ENCODE results near the gene LRRK1.

LRRK1 gene

DNA sequence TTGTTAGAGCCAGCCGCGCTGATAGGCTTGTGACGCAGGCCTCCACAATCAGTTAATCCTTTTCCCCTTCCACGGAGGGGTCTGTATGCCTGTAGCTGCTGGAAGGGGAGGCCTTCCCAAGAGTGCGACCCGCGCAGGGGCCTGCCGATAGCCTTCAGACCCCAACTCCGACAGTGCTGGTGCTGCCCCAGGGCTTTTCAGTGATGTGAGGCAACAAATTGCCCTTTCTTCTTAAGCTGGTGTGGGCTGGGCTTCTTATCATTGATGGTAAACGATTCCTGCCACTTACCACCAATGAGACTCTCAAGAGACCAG is 189.3 kb downstream of the LRRK1 start:
- Histone ChIP-seq H4K91ac (ENCODE audit: low read length) (no peak overlapping the region), H3K14ac (ENCODE audit: low read length in 2 of 2) (no peak overlapping the region), H3K9me3 (ENCODE audit: control insufficient read depth, low read length) (no peaks in the 10 kb centered on the region), H4K8ac (ENCODE audit: low read length) (no peak overlapping the region), H3K23ac (ENCODE audit: low read length in 2 of 2) (no peak overlapping the region), H2BK120ac (ENCODE audit: low read depth, low read length) (no peak overlapping the region), H3K4me1 (ENCODE audit: control insufficient read depth, insufficient read depth, low read depth, low read length) (peaks cover 18% of the 10 kb centered on the region), H3K4ac (ENCODE audit: low read depth in 1 of 2, low read length in 2 of 2) (no peak overlapping the region), H3K4me2 (ENCODE audit: low read length, poor library complexity, severe bottlenecking) (no peak overlapping the region), H3K4me3 (ENCODE audit: insufficient read depth in 1 of 2, low read depth in 1 of 2, low read length in 2 of 2) (no peak overlapping the region), H2AFZ (ENCODE audit: low read depth, low read length) (no peak overlapping the region), H2AK5ac (ENCODE audit: low read length, severe bottlenecking) (no peak overlapping the region), H2BK15ac (ENCODE audit: low read depth, poor library complexity, severe bottlenecking) (no peak overlapping the region), H3K27ac (ENCODE audit: low read length, poor library complexity, severe bottlenecking) (no peak overlapping the region), H2BK5ac (ENCODE audit: low read depth, low read length, poor library complexity, severe bottlenecking) (no peak overlapping the region), H3K18ac (ENCODE audit: low read depth in 1 of 2, low read length in 2 of 2) (no peak overlapping the region), H3K9ac (ENCODE audit: low read length) (no peak overlapping the region), H3K27me3 (ENCODE audit: control insufficient read depth in 1 of 2, insufficient read depth in 1 of 2, low read length in 2 of 2) (no peaks in the 10 kb centered on the region), H3K36me3 (ENCODE audit: control insufficient read depth in 1 of 2, insufficient read depth in 2 of 2, low read depth in 1 of 2, low read length in 2 of 2) (no peaks in the 10 kb centered on the region), H3K79me1 (replicated peaks; ENCODE audit: low read length, poor library complexity, severe bottlenecking) (no peaks in the 10 kb centered on the region), H2BK12ac (ENCODE audit: low read length in 2 of 2) (peak overlapping the region in 1 of 2 experiments; percentile 32)
- 93% methylated on average over 10 of the region's 10 CpGs for WGBS
- no peak for DNase-seq

DNA sequence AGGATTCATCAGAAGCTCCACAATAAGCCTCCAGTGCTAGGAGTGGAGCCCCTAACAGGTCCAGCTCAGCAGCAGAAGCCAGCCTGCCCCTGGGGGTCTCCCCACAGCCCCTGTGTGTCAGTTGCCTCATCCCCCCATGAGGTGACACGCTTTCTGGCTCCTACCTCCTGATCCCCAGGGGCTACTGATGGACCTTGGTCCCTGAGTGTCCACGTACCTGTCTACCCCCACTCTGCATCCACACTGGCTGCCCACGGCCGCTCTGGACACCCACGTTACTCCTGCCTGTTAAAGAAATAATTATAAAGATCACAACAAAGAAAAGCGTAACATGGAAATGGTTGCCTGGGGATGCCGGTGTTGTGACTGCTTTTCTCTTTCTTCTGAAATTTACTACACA is 189.6 kb downstream of the LRRK1 start:
- H3K4ac ChIP-seq (ENCODE audit: low read depth in 1 of 2, low read length in 2 of 2), result no peak overlapping the region
- H3K18ac ChIP-seq (ENCODE audit: low read depth in 1 of 2, low read length in 2 of 2), result no peak overlapping the region
- no peaks in the 10 kb centered on the region for H3K27me3 ChIP-seq (ENCODE audit: control insufficient read depth in 1 of 2, insufficient read depth in 1 of 2, low read length in 2 of 2)
- peaks cover 18% of the 10 kb centered on the region for H3K4me1 ChIP-seq (ENCODE audit: control insufficient read depth, insufficient read depth, low read depth, low read length)
- no peak overlapping the region for H2BK12ac ChIP-seq (ENCODE audit: low read length in 2 of 2)
- H3K79me1 ChIP-seq (replicated peaks; ENCODE audit: low read length, poor library complexity, severe bottlenecking), result no peaks in the 10 kb centered on the region
- no peak overlapping the region for H4K8ac ChIP-seq (ENCODE audit: low read length)
- no peak overlapping the region for H2BK120ac ChIP-seq (ENCODE audit: low read depth, low read length)
- no peak overlapping the region for H2BK5ac ChIP-seq (ENCODE audit: low read depth, low read length, poor library complexity, severe bottlenecking)
- no peak overlapping the region for H2AK5ac ChIP-seq (ENCODE audit: low read length, severe bottlenecking)
- no peak overlapping the region for H4K91ac ChIP-seq (ENCODE audit: low read length)
- DNase-seq, result no peak
- no peak overlapping the region for H3K4me2 ChIP-seq (ENCODE audit: low read length, poor library complexity, severe bottlenecking)
- no peak overlapping the region for H3K27ac ChIP-seq (ENCODE audit: low read length, poor library complexity, severe bottlenecking)
- H3K14ac ChIP-seq (ENCODE audit: low read length in 2 of 2), result no peak overlapping the region
- H3K4me3 ChIP-seq (ENCODE audit: insufficient read depth in 1 of 2, low read depth in 1 of 2, low read length in 2 of 2), result no peak overlapping the region
- 97% methylated on average over 7 of the region's 7 CpGs for WGBS
- H3K9me3 ChIP-seq (ENCODE audit: control insufficient read depth, low read length), result no peaks in the 10 kb centered on the region
- H3K9ac ChIP-seq (ENCODE audit: low read length), result no peak overlapping the region
- no peak overlapping the region for H2BK15ac ChIP-seq (ENCODE audit: low read depth, poor library complexity, severe bottlenecking)
- H3K23ac ChIP-seq (ENCODE audit: low read length in 2 of 2), result no peak overlapping the region
- no peak overlapping the region for H2AFZ ChIP-seq (ENCODE audit: low read depth, low read length)
- H3K36me3 ChIP-seq (ENCODE audit: control insufficient read depth in 1 of 2, insufficient read depth in 2 of 2, low read depth in 1 of 2, low read length in 2 of 2), result no peaks in the 10 kb centered on the region

GRCh38 chr15:101110681-101111569 is 191.8 kb downstream of the LRRK1 start:
- Histone ChIP-seq H3K4ac (ENCODE audit: low read depth in 1 of 2, low read length in 2 of 2) (no peak overlapping the region), H3K4me3 (ENCODE audit: insufficient read depth in 1 of 2, low read depth in 1 of 2, low read length in 2 of 2) (no peak overlapping the region), H3K9ac (ENCODE audit: low read length) (no peak overlapping the region), H2AFZ (ENCODE audit: low read depth, low read length) (no peak overlapping the region), H2BK15ac (ENCODE audit: low read depth, poor library complexity, severe bottlenecking) (no peak overlapping the region), H3K23ac (ENCODE audit: low read length in 2 of 2) (peak overlapping the region in 1 of 2 experiments; percentile 20), H3K27ac (ENCODE audit: low read length, poor library complexity, severe bottlenecking) (no peak overlapping the region), H3K4me1 (ENCODE audit: control insufficient read depth, insufficient read depth, low read depth, low read length) (peaks cover 22% of the 10 kb centered on the region), H3K79me1 (replicated peaks; ENCODE audit: low read length, poor library complexity, severe bottlenecking) (no peaks in the 10 kb centered on the region), H3K4me2 (ENCODE audit: low read length, poor library complexity, severe bottlenecking) (no peak overlapping the region), H3K36me3 (ENCODE audit: control insufficient read depth in 1 of 2, insufficient read depth in 2 of 2, low read depth in 1 of 2, low read length in 2 of 2) (no peaks in the 10 kb centered on the region), H2BK5ac (ENCODE audit: low read depth, low read length, poor library complexity, severe bottlenecking) (no peak overlapping the region), H3K18ac (ENCODE audit: low read depth in 1 of 2, low read length in 2 of 2) (no peak overlapping the region), H3K14ac (ENCODE audit: low read length in 2 of 2) (no peak overlapping the region), H3K9me3 (ENCODE audit: control insufficient read depth, low read length) (no peaks in the 10 kb centered on the region), H2AK5ac (ENCODE audit: low read length, severe bottlenecking) (no peak overlapping the region), H2BK120ac (ENCODE audit: low read depth, low read length) (no peak overlapping the region), H4K91ac (ENCODE audit: low read length) (peak overlapping the region; percentile 11), H4K8ac (ENCODE audit: low read length) (no peak overlapping the region), H2BK12ac (ENCODE audit: low read length in 2 of 2) (peak overlapping the region in 1 of 2 experiments; percentile 49), H3K27me3 (ENCODE audit: control insufficient read depth in 1 of 2, insufficient read depth in 1 of 2, low read length in 2 of 2) (no peaks in the 10 kb centered on the region)
- 89% methylated on average over 21 of the region's 23 CpGs for WGBS
- no peak for DNase-seq

- Histone ChIP-seq H4K8ac (ENCODE audit: low read length) (no peak overlapping the region), H3K79me1 (replicated peaks; ENCODE audit: low read length, poor library complexity, severe bottlenecking) (no peaks in the 10 kb centered on the region), H2BK15ac (ENCODE audit: low read depth, poor library complexity, severe bottlenecking) (peak overlapping the region; percentile 74), H3K27me3 (ENCODE audit: control insufficient read depth in 1 of 2, insufficient read depth in 1 of 2, low read length in 2 of 2) (no peaks in the 10 kb centered on the region), H2BK120ac (ENCODE audit: low read depth, low read length) (no peak overlapping the region), H2BK5ac (ENCODE audit: low read depth, low read length, poor library complexity, severe bottlenecking) (no peak overlapping the region), H2AK5ac (ENCODE audit: low read length, severe bottlenecking) (no peak overlapping the region), H3K14ac (ENCODE audit: low read length in 2 of 2) (no peak overlapping the region), H3K36me3 (ENCODE audit: control insufficient read depth in 1 of 2, insufficient read depth in 2 of 2, low read depth in 1 of 2, low read length in 2 of 2) (no peaks in the 10 kb centered on the region), H3K18ac (ENCODE audit: low read depth in 1 of 2, low read length in 2 of 2) (no peak overlapping the region), H2BK12ac (ENCODE audit: low read length in 2 of 2) (peak overlapping the region in 1 of 2 experiments; percentile 49), H3K4me1 (ENCODE audit: control insufficient read depth, insufficient read depth, low read depth, low read length) (peaks cover 29% of the 10 kb centered on the region), H3K4ac (ENCODE audit: low read depth in 1 of 2, low read length in 2 of 2) (no peak overlapping the region), H2AFZ (ENCODE audit: low read depth, low read length) (no peak overlapping the region), H3K9ac (ENCODE audit: low read length) (no peak overlapping the region), H3K9me3 (ENCODE audit: control insufficient read depth, low read length) (no peaks in the 10 kb centered on the region), H4K91ac (ENCODE audit: low read length) (no peak overlapping the region), H3K4me2 (ENCODE audit: low read length, poor library complexity, severe bottlenecking) (no peak overlapping the region), H3K23ac (ENCODE audit: low read length in 2 of 2) (no peak overlapping the region), H3K27ac (ENCODE audit: low read length, poor library complexity, severe bottlenecking) (no peak overlapping the region), H3K4me3 (ENCODE audit: insufficient read depth in 1 of 2, low read depth in 1 of 2, low read length in 2 of 2) (no peak overlapping the region)
- WGBS, result 87% methylated on average over 16 of the region's 16 CpGs
- no peak for DNase-seq
Measured at GRCh38 chr15:101111570-101112262, 192.6 kb downstream of the LRRK1 start.
